ENCODE measurements around the gene RARRES1. TPM values are rescaled to one million over a fixed set of nuclear protein-coding genes. Genes with fewer than 3 reads are reported as not detected.

Gene RARRES1
- total and polyA plus RNA-seq, 7 donors = 0.69 to 28.1 (median 2.9) TPM

- intact Hi-C loops (cut with DNase I) = no loop called here
- Histone ChIP-seq H3K36me3 (ENCODE audit: insufficient read depth in 1 of 2, low read depth in 1 of 2) (peaks cover 0 to 17% of the 10 kb centered on the region in 2 donors), H3K4me1 (peaks cover 7% of the 10 kb centered on the region), H3K27me3 (ENCODE audit: insufficient read depth in 3 of 3, low read length in 2 of 3) (no peaks in the 10 kb centered on the region), H3K4me3 (no peak overlapping the region), H3K27ac (no peak overlapping the region), H3K9me3 (peaks cover 8% of the 10 kb centered on the region)
- ATAC-seq (no peak), DNase-seq (no peak)
- no peak for TF ChIP-seq CTCF (IDR thresholded peaks at IDR 0.05)
- WGBS, 3 donors = 81 to 89% (median 83%) methylated on average over 7 of the region's 7 CpGs
Measured at GRCh38 chr3:158735296-158736033, 3.2 kb upstream of the RARRES1 start.

GRCh38 chr3:158733656-158734055, 1.4 kb upstream of the RARRES1 start:
- DNase-seq = no peak
- intact Hi-C loops (cut with DNase I) = no loop called here
- H3K27ac ChIP-seq = no peak overlapping the region

GRCh38 chr3:158732856-158733200, 571 bp upstream of the RARRES1 start:
- H3K4me3 ChIP-seq = peak overlapping the region; percentile 73
- H3K27ac ChIP-seq = peak overlapping the region; percentile 41
- ATAC-seq (peak in 1 of 4 donors; percentile 21), DNase-seq (no peak)
- H3K27me3 ChIP-seq (ENCODE audit: insufficient read depth in 3 of 3, low read length in 2 of 3) = no peaks in the 10 kb centered on the region
- 41 to 63% (median 45%) methylated on average over 15 of the region's 15 CpGs for WGBS, 3 donors
- TF ChIP-seq CTCF (IDR thresholded peaks at IDR 0.05) = no peak
- peaks cover 0 to 10% of the 10 kb centered on the region in 2 donors for H3K36me3 ChIP-seq (ENCODE audit: insufficient read depth in 1 of 2, low read depth in 1 of 2)
- H3K4me1 ChIP-seq = peaks cover 9% of the 10 kb centered on the region
- intact Hi-C loops (cut with DNase I) = no loop called here
- peaks cover 8% of the 10 kb centered on the region for H3K9me3 ChIP-seq

More at GRCh38 chr3:158733656-158734055, 1.4 kb upstream of the RARRES1 start:
- H3K36me3 ChIP-seq (ENCODE audit: insufficient read depth in 1 of 2, low read depth in 1 of 2) = peaks cover 0 to 13% of the 10 kb centered on the region in 2 donors
- WGBS, 3 donors = 80 to 89% (median 82%) methylated on average over 3 of the region's 3 CpGs
- H3K4me3 ChIP-seq = no peak overlapping the region
- no peaks in the 10 kb centered on the region for H3K27me3 ChIP-seq (ENCODE audit: insufficient read depth in 3 of 3, low read length in 2 of 3)
- H3K9me3 ChIP-seq = peaks cover 8% of the 10 kb centered on the region
- H3K4me1 ChIP-seq = peaks cover 7% of the 10 kb centered on the region
- ATAC-seq = no peak
- no peak for TF ChIP-seq CTCF (IDR thresholded peaks at IDR 0.05)

DNA sequence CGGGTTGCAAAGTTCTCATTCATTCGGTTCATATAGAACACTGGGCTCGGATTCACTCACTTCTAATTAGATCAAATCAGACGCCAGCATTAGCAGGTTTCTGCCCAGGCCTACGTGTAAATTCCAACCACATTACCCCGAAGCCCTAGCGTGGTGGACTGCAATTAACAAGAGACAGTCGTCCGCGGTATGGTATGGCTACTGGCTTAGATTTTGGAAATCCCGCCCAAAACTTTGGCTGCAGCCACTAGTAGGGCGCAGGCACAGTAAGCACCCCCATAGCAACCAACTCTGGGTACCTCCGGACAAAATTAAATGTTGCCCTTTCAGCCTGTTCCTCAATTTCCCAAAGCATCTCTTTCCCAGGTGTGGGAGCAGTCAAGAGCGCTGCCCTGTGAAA, 771 bp downstream of the RARRES1 start:
- DNase-seq = no peak
- Histone ChIP-seq H3K9me3 (peaks cover 8% of the 10 kb centered on the region), H3K4me1 (peaks cover 13% of the 10 kb centered on the region), H3K27me3 (ENCODE audit: insufficient read depth in 3 of 3, low read length in 2 of 3) (no peaks in the 10 kb centered on the region), H3K36me3 (ENCODE audit: insufficient read depth in 1 of 2, low read depth in 1 of 2) (peaks cover 0 to 10% of the 10 kb centered on the region in 2 donors), H3K4me3 (peak overlapping the region; percentile 73), H3K27ac (peak overlapping the region; percentile 41)
- no peak for TF ChIP-seq CTCF (IDR thresholded peaks at IDR 0.05)
- WGBS, 3 donors = 36 to 43% (median 39%) methylated on average over 14 of the region's 14 CpGs
- intact Hi-C loops (cut with DNase I) = no loop called here
- no peak for ATAC-seq

GRCh38 chr3:158728851-158729250, 3.4 kb downstream of the RARRES1 start:
- no peaks in the 10 kb centered on the region for H3K27me3 ChIP-seq (ENCODE audit: insufficient read depth in 3 of 3, low read length in 2 of 3)
- no peak overlapping the region for H3K4me3 ChIP-seq
- peaks cover 20% of the 10 kb centered on the region for H3K4me1 ChIP-seq
- DNase-seq = no peak
- TF ChIP-seq CTCF (IDR thresholded peaks at IDR 0.05) = no peak
- H3K27ac ChIP-seq = no peak overlapping the region
- no peaks in the 10 kb centered on the region for H3K36me3 ChIP-seq (ENCODE audit: insufficient read depth in 1 of 2, low read depth in 1 of 2)
- H3K9me3 ChIP-seq = no peaks in the 10 kb centered on the region
- no peak for ATAC-seq
- intact Hi-C loops (cut with DNase I) = loop anchor here (5.0 kb wide), 2 partner anchors 38 to 63 kb away; no protein-coding TSS in a partner anchor

Data from psoas muscle (tissue), 8 donors.